Stimulated activated CD4-positive, alpha-beta T cell treated with anti-CD3 and anti-CD28 coated beads, Interleukin-2, amount 100 ng/mL, for 24 hours (primary cell): ENCODE measurements around the gene QKI.
"Not testable (repeated sequence)": the region's sequence is repeated elsewhere in the genome, so short reads cannot be mapped to it uniquely, and the experiment has no call there.

Experiments
- DNase-seq, 2 donors: peaks; one replicate each; pipeline ENCODE4 v3.0.0-alpha.2; 2020

Gene QKI

DNA sequence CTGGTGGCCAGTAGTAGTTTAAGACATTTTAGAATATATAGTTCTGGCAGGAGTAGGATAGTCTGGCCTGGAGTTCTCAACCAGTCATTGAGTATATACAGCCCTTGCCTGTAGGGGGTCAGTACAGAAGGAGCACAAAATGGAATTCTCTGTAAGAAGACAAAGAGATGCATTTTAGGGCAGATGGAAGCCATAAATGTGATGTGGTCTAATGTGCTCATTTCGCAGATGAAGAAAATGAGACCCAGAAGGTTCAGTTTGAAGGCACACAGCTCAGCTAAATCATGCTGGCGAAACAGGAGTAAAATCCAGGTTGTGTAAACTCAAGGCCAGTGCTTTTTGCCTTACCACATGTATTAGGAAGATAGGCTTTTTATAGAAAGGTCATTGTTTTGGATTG is 29.6 kb downstream of the QKI start:
- no peak for DNase-seq

DNA sequence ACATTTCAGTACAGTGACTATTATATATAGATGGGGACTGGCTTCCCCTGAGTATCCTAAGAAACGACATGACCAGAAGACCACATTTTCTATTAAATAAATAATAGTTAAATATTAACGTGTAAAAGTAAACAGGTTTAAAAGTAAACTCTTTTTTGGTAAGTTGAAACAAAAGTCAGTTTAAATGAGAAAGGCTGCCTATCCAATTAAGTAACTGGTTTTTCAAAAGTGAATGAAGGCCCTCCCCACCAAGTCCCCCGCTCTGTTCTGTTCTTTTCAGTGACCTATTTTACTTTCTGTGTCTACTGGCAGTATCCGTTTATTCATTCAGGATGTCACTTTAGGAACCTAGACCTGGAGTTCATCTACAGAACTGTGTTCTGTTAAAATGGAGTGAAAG is 32.0 kb downstream of the QKI start:
- no peak for DNase-seq

DNA sequence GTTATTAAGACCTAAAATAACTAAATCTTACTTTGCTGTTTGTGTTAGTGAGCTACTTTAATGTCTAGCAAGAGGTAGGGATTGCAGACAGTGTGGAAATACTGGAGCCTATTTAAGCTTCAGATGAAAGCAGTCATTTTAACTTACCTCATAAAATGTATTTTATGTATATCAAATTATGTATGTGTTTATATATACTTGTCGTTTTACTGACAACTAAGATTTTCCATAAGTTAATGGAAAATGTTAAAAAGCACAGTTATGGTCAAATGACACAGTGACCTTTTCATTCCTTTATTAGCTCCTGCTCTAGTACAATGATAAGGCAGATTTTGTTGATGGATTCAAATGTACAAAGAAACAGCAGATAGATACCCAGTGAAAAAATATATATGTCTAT is 34.6 kb downstream of the QKI start:
- DNase-seq, result no peak

DNA sequence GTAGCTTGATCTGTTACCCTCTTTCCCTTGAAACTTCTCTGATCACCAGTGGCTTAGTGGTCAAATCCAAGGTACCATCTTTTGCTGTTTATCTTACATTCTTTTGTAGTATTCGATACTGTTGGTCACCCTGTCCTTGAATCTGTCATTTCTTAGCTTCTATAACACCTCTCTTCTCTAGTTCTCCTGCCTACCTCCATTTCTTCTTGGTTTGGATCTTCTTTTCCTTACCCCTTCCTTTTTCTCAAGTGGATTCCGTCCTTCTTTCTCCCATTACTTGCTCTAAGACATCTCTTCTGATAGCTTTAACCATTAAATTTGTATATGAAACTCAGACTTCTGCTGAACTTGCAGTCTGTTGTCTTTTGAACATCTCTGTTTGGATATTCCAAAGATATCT is 39.9 kb downstream of the QKI start:
- DNase-seq, result no peak

GRCh38 chr6:163455552-163455951 is 41.0 kb downstream of the QKI start:
- no peak for DNase-seq

GRCh38 chr6:163457637-163458561 is 43.4 kb downstream of the QKI start:
- no peak for DNase-seq

- no peak for DNase-seq
Measured at GRCh38 chr6:163459007-163459406, 44.5 kb downstream of the QKI start.

- no peak for DNase-seq
Measured at GRCh38 chr6:163459536-163459935, 45.0 kb downstream of the QKI start.

GRCh38 chr6:163460307-163460782 is 45.8 kb downstream of the QKI start:
- peak in 1 of 2 donors; percentile 22 for DNase-seq

GRCh38 chr6:163461696-163462095 is 47.2 kb downstream of the QKI start:
- no peak for DNase-seq

DNA sequence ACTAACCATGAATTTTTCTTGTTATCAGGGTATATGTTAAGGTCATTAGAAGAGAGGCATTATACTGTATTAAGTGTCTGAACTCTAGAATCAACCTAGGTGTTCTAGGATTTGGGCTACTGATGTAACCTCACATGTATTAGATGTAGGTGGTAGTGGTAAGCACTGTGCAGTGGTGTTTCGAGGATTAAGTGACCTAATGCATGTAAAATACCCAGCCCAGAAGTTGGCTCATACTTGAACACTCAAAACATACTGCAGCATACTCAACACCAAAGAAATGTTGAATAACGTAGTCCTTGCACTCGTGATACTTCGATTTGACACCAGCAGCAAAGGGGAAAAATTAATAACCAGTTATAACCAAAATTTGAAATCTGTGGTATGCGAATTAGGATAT is 48.7 kb downstream of the QKI start:
- DNase-seq, result no peak

DNA sequence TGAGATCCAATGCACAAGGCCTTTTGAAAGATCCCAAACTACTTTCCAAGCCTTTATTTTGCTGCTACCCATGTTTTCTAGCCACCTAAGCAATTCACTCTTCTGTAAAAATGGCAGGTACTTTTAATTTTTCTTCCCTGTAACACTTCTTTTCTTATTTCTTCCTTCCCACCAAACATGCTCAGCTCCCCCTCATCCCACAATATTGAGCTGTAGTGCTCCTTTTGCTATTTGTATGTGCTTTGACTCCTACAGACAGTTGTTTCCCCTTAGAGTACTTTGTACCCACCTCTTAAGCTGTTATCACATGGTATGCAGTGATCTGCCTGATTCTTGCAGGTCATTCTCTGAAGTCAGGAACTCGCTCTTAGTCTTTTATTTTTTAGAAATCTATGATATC is 49.3 kb downstream of the QKI start:
- no peak for DNase-seq

- DNase-seq, result no peak
Measured at GRCh38 chr6:163466839-163467390, 52.4 kb downstream of the QKI start.

GRCh38 chr6:163468738-163469137 is 54.2 kb downstream of the QKI start:
- DNase-seq, result no peak

- no peak for DNase-seq
Measured at GRCh38 chr6:163469459-163469985, 55.0 kb downstream of the QKI start.

GRCh38 chr6:163470611-163471010 is 56.1 kb downstream of the QKI start:
- no peak for DNase-seq

DNA sequence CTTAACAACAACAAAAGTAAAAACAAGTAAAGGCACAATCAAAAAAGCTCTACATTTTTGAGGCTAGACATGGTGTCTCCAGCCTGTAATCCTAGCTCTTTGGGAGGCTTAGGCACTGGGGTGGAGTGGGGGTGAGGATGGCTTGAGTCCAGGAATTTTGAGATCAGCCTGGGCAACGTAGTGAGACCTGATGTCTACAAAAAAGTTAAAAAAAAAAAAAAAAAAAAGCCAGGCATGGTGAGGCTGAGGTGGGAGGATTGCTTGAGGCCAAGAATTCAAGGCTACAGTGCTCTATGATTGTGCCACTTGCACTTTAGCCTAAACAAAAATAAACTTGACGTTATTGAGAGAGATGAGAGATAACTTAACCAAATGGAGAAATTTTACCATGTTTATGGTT is 60.1 kb downstream of the QKI start:
- DNase-seq, result no peak

DNA sequence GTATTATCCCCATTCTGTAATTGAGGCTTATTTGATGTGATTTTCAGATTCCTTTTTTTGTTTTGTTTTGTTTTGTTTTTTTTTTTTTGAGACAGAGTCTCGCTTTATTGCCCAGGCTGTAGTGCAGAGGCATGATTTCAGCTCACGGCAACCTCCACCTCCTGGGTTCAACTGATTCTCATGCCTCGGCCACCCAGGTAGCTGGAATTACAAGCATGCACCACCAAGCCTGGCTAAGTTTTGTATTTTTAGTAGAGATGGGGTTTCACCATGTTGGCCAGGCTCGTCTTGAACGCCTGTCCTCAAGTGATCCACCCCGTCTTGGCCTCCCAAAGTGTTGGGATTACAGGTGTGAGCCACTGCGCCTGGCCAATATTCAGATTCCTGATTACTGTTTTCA is 62.4 kb downstream of the QKI start:
- not testable (repeated sequence) for DNase-seq

- DNase-seq, result no peak
Measured at GRCh38 chr6:163483107-163483506, 68.6 kb downstream of the QKI start.

- no peak for DNase-seq
Measured at GRCh38 chr6:163485388-163485851, 70.9 kb downstream of the QKI start.

GRCh38 chr6:163486821-163487220 is 72.3 kb downstream of the QKI start:
- DNase-seq, result no peak

DNA sequence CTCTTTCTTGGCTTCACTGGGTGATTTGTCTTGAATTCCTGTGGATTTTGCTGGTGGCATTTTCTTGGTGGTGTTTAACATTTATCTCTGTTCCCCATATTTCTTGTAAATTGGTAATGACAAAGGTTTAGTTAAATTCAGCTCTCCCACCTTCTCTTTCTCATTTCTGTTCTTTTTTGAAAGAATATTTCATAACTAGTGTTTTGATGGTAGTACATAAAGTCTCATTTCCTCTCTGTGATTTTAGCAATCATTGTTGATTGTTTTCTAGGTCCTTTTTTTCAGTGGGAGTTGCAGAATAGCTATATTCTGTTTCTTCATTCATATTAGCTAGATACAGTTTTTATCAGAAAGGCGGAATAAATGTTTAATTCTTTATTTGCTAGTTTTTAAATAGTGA is 73.1 kb downstream of the QKI start:
- no peak for DNase-seq

DNA sequence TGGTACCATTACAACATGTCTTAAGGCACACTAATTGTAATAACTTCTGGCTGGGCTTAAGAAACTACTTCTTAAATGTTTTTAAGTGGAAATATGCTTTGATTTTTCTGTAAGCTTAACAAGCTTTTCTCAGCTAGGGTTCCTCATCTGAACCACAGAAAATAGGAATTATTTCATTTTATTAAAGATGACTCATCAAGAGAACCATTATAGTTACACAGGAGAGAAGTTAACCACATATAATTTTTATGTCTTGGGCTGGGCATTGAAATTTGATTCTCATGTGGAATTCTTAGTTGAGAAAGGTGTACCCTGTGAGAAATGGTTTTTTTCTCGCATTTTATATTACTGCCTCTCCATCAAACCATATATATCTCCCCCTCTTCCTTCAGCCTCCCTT is 75.1 kb downstream of the QKI start:
- no peak for DNase-seq
